ENCODE data around the gene DDX41.

The DDX41 gene

GRCh38 chr5:177530638-177531037 is 13.9 kb upstream of the DDX41 start:
- no peak for DNase-seq (ENCODE audit: low read depth)
- in situ Hi-C loops (cut with HindIII; ENCODE audit: low sequenced_read_pairs), result no loop called here
- H3K4me3 ChIP-seq (ENCODE audit: low read depth, low read length), result no peak overlapping the region
- TF ChIP-seq, protein P1, sequence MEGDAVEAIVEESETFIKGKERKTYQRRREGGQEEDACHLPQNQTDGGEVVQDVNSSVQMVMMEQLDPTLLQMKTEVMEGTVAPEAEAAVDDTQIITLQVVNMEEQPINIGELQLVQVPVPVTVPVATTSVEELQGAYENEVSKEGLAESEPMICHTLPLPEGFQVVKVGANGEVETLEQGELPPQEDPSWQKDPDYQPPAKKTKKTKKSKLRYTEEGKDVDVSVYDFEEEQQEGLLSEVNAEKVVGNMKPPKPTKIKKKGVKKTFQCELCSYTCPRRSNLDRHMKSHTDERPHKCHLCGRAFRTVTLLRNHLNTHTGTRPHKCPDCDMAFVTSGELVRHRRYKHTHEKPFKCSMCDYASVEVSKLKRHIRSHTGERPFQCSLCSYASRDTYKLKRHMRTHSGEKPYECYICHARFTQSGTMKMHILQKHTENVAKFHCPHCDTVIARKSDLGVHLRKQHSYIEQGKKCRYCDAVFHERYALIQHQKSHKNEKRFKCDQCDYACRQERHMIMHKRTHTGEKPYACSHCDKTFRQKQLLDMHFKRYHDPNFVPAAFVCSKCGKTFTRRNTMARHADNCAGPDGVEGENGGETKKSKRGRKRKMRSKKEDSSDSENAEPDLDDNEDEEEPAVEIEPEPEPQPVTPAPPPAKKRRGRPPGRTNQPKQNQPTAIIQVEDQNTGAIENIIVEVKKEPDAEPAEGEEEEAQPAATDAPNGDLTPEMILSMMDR (IDR thresholded peaks at IDR 0.05; ENCODE audit: low read depth, low read length, missing control alignments), result no peak

DNA sequence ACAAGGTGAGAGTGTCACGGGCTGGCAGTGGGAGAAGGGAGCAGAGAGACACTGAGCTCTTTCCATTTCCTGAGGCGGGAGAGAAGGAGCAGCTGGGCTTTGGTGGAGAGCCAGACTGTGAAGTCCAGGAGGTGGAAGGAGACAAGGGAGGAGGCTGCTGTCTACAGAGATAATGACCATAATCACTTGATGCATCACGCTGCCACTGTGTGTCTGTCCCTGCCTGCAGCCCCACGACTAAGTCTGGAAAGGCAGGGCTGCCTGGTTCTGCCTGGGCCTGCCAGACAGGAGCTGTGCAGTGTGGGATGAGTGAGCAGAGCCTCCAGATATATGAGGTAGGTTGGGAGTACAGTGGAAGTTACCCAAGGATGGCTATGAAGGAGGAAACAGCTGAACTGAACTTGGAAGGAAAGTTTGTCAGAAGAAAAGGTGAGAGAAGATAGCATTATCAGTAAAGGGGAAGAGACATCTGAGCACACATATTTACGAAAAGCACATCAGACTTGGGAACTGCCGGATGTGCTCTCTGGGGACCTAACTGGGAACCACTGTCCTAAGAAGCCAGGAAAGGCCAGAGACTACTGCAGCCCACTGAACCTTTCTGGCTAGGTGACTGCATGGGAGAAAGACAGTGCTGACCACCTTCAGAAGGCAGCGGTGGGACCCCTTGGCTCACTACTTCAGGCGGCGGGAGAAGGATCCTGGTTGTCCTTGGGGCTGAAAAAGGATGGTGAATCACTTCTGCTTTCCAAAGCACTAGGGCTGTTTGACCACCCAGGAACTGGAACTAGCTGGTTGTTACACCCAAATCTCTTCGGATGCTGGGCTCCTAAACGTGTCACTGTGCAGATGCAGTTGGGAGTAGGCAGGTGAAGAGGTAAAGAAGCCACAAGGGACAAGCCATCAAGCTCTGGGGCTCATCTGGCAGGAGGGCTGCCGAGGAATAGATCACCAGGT is 12.8 kb upstream of the DDX41 start:
- DNase-seq (ENCODE audit: low read depth), result no peak
- H3K4me3 ChIP-seq (ENCODE audit: low read depth, low read length), result no peak overlapping the region
- in situ Hi-C loops (cut with HindIII; ENCODE audit: low sequenced_read_pairs), result no loop called here
- TF ChIP-seq, protein P1 (IDR thresholded peaks at IDR 0.05; ENCODE audit: low read depth, low read length, missing control alignments), result no peak

- no peak for DNase-seq (ENCODE audit: low read depth)
- in situ Hi-C loops (cut with HindIII; ENCODE audit: low sequenced_read_pairs), result no loop called here
- TF ChIP-seq, protein P1 (IDR thresholded peaks at IDR 0.05; ENCODE audit: low read depth, low read length, missing control alignments), result no peak
- no peak overlapping the region for H3K4me3 ChIP-seq (ENCODE audit: low read depth, low read length)
Measured at GRCh38 chr5:177528631-177529030, 11.9 kb upstream of the DDX41 start.

DNA sequence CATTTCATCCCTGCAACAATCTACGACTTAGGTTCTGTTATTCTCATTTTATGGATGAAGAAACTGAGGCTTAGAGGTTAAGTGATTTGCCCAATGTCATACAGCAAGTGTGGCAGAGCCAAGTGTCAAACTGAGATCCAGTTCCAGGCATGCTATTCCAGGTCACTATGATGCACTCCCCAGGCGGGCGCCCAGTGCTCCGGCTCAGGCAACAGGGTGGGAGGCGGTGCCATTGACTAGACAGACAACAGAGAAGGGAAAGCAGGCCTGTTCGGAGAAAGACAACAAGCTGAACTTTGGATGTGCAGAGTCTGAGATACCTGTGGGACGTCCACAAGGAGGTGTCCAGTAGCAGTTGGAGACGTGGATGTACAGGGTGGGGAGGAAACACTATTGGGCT is 10.8 kb upstream of the DDX41 start:
- TF ChIP-seq, protein P1 (IDR thresholded peaks at IDR 0.05; ENCODE audit: low read depth, low read length, missing control alignments), result no peak
- in situ Hi-C loops (cut with HindIII; ENCODE audit: low sequenced_read_pairs), result no loop called here
- DNase-seq (ENCODE audit: low read depth), result no peak
- H3K4me3 ChIP-seq (ENCODE audit: low read depth, low read length), result no peak overlapping the region

DNA sequence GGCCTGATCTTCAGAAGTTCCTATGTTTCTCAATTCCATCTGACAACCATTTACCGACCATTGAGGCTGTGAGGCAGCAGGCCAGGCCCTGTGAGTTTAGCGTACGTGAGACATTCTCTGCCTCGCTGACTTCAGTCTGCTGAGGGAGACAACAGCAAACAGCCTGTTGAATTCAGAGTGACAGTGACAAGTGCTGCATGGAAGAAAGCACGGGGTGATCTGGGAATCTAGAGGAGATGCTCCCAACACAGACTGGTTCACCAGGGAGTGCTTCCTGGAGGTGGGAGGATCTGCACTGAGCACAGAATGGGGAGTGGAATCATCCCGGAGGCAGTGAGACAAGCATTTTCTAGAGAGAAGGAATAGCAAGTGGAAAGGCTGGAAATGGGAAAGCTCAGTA is 10.0 kb upstream of the DDX41 start:
- in situ Hi-C loops (cut with HindIII; ENCODE audit: low sequenced_read_pairs), result no loop called here
- TF ChIP-seq, protein P1 (IDR thresholded peaks at IDR 0.05; ENCODE audit: low read depth, low read length, missing control alignments), result no peak
- no peak for DNase-seq (ENCODE audit: low read depth)
- H3K4me3 ChIP-seq (ENCODE audit: low read depth, low read length), result no peak overlapping the region

DNA sequence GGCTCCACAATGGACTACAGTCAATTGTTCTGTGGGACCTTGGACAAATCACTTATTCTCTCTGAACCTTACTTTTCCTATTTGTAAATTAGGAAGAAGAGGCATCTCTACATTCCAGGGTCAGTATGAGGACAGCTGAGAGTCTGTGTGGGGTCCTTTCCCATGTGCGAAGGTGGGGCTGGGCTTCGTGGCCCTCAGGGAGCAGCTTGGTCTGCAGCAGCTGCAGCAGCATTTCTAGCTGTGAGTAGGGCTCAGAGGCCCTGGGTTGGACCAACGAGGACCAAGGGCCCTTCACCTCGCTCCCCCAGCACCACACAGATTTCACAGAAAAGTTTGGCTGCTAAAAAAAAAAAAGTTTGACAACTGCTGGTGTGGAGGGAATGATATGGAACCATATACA is 9.4 kb upstream of the DDX41 start:
- in situ Hi-C loops (cut with HindIII; ENCODE audit: low sequenced_read_pairs), result no loop called here
- H3K4me3 ChIP-seq (ENCODE audit: low read depth, low read length), result no peak overlapping the region
- DNase-seq (ENCODE audit: low read depth), result no peak
- TF ChIP-seq, protein P1 (IDR thresholded peaks at IDR 0.05; ENCODE audit: low read depth, low read length, missing control alignments), result no peak

Data from astrocyte of the cerebellum (primary cell).